ENCODE measurements around the gene PCSK1. TPM values are rescaled to one million over a fixed set of nuclear protein-coding genes. Genes with fewer than 3 reads are reported as not detected.

Gene PCSK1
- total and polyA plus RNA-seq, 2 donors (not counting 3 experiments of a cell fraction or from before 2014, with no cell fraction given): 0.95 to 8.7 TPM

DNA sequence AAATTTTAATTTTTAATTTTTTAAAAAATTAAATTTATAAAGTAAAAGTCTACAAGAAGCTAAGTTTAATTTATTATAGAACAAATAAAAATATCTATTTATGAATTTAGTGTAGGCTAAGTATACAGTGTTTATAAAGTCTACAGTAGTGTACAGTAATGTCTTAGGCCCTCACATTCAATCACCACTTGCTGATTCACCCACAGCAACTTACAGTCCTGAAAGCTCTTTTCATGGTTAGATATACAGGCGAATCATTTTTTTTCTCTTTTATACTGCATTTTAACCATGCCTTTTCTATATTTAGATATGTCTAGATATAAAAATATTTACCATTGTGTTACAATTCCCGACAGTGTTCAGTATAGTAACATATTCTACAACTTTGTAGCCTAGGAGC, 55.9 kb downstream of the PCSK1 start:
- DNase-seq (ENCODE audit: low read depth, low spot score) (no peak), FAIRE-seq (no peak)
- no peak overlapping the region for H3K9ac ChIP-seq (replicated peaks; ENCODE audit: extremely low read depth, insufficient read depth, low read length)
- ChIA-PET CTCF (interaction anchor here (1.6 kb wide), 1 partner anchor 16 kb away, joined by 4 read pairs; no protein-coding TSS in a partner anchor), POLR2A (no interaction called here)
- dilution Hi-C loops (cut with MboI; ENCODE audit: extremely low pct_ligation_motif_present, low sequenced_read_pairs) (no loop called here), intact Hi-C loops (cut with micrococcal nuclease) (no loop called here)
- no peaks in the 10 kb centered on the region for H3K36me3 ChIP-seq (ENCODE audit: control insufficient read depth in 2 of 2, extremely low read depth in 1 of 2, insufficient read depth in 2 of 2, low read length in 2 of 2)
- TF ChIP-seq, protein P1, sequence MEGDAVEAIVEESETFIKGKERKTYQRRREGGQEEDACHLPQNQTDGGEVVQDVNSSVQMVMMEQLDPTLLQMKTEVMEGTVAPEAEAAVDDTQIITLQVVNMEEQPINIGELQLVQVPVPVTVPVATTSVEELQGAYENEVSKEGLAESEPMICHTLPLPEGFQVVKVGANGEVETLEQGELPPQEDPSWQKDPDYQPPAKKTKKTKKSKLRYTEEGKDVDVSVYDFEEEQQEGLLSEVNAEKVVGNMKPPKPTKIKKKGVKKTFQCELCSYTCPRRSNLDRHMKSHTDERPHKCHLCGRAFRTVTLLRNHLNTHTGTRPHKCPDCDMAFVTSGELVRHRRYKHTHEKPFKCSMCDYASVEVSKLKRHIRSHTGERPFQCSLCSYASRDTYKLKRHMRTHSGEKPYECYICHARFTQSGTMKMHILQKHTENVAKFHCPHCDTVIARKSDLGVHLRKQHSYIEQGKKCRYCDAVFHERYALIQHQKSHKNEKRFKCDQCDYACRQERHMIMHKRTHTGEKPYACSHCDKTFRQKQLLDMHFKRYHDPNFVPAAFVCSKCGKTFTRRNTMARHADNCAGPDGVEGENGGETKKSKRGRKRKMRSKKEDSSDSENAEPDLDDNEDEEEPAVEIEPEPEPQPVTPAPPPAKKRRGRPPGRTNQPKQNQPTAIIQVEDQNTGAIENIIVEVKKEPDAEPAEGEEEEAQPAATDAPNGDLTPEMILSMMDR (IDR thresholded peaks at IDR 0.05; ENCODE audit: extremely low read depth in 1 of 2, insufficient read depth in 1 of 2, low read depth in 1 of 2, low read length in 2 of 2): no peak
- TF ChIP-seq MYC (IDR thresholded peaks at IDR 0.05; ENCODE audit: low read depth, low read length) (no peak), POLR2AphosphoS5 (IDR thresholded peaks at IDR 0.05; ENCODE audit: insufficient read depth, low read depth, low read length) (no peak), FOS (IDR thresholded peaks at IDR 0.05; ENCODE audit: borderline replicate concordance, insufficient read depth, low read length) (no peak), POLR2A (IDR thresholded peaks at IDR 0.05; ENCODE audit: low read depth, low read length) (no peak), EZH2 (IDR thresholded peaks at IDR 0.05; ENCODE audit: borderline replicate concordance, low read depth, low read length, severe bottlenecking) (no peak), JUN (IDR thresholded peaks at IDR 0.05; ENCODE audit: borderline replicate concordance, insufficient read depth, insufficient read length, low read depth) (no peak), GATA2 (IDR thresholded peaks at IDR 0.05; ENCODE audit: insufficient read depth, insufficient read length, low read depth, low read length) (no peak)
- TF ChIP-seq, protein P2, sequence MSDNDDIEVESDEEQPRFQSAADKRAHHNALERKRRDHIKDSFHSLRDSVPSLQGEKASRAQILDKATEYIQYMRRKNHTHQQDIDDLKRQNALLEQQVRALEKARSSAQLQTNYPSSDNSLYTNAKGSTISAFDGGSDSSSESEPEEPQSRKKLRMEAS (IDR thresholded peaks at IDR 0.05; ENCODE audit: insufficient read depth, insufficient read length): no peak
- H3K4me1 ChIP-seq (ENCODE audit: control insufficient read depth, extremely low read depth, insufficient read depth, low read length): no peaks in the 10 kb centered on the region
- H4K20me1 ChIP-seq (replicated peaks; ENCODE audit: control insufficient read depth, extremely low read depth, insufficient read depth, low read length): no peaks in the 10 kb centered on the region
- no peaks in the 10 kb centered on the region for H3K9me1 ChIP-seq (replicated peaks; ENCODE audit: control insufficient read depth, extremely low read depth, insufficient read depth, low read length)
- BruUV-seq (replicated peaks): no TSS peak
- H2AFZ ChIP-seq (ENCODE audit: low read depth, low read length): no peak overlapping the region
- H3K9me3 ChIP-seq (replicated peaks; ENCODE audit: control insufficient read depth, insufficient read depth, low read length): no peaks in the 10 kb centered on the region
- H3K79me2 ChIP-seq (ENCODE audit: control insufficient read depth, insufficient read depth, low read length): no peaks in the 10 kb centered on the region
- no peak overlapping the region for H3K4me2 ChIP-seq (ENCODE audit: insufficient read depth, low read length)
- H3K27me3 ChIP-seq (ENCODE audit: control insufficient read depth in 2 of 2, insufficient read depth in 2 of 2, low read length in 2 of 2): no peaks in the 10 kb centered on the region
- H3K4me3 ChIP-seq (replicated peaks in 1 of 3; ENCODE audit: insufficient read depth in 1 of 3, low read depth in 1 of 3, low read length in 3 of 3): no peak overlapping the region
- no peak overlapping the region for H3K27ac ChIP-seq (ENCODE audit: insufficient read depth, low read depth, low read length)
